GM12874 (cell line): ENCODE results near the gene FAM98C.

Experiments
- CTCF ChIP-seq: IDR thresholded peaks from 2 replicates; pipeline ENCODE4 v1.5.1; 2011; ENCODE audit warnings: low read depth, mild to moderate bottlenecking, control low read depth, low read length, moderate library complexity; ENCODE audit not compliant: insufficient read depth

FAM98C gene

GRCh38 chr19:38437917-38438316, 35.0 kb downstream of the FAM98C start:
- no peak for TF ChIP-seq CTCF

DNA sequence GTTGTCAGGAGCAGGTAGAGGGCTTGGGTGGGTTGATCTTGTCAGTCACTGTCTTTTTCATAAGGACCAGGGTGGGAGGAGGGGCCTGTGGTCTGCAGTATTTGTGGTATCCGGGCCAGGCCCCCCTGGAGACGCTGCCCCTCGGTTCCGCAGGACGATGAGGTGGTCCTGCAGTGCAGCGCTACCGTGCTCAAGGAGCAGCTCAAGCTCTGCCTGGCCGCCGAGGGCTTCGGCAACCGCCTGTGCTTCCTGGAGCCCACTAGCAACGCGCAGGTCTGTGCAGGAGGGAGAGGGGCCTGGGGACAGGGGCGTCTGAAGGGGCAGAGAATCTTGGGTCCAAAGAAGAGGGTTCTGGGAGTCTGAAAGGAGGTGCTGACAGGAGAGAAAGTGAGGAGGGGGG, 37.7 kb downstream of the FAM98C start:
- no peak for TF ChIP-seq CTCF

DNA sequence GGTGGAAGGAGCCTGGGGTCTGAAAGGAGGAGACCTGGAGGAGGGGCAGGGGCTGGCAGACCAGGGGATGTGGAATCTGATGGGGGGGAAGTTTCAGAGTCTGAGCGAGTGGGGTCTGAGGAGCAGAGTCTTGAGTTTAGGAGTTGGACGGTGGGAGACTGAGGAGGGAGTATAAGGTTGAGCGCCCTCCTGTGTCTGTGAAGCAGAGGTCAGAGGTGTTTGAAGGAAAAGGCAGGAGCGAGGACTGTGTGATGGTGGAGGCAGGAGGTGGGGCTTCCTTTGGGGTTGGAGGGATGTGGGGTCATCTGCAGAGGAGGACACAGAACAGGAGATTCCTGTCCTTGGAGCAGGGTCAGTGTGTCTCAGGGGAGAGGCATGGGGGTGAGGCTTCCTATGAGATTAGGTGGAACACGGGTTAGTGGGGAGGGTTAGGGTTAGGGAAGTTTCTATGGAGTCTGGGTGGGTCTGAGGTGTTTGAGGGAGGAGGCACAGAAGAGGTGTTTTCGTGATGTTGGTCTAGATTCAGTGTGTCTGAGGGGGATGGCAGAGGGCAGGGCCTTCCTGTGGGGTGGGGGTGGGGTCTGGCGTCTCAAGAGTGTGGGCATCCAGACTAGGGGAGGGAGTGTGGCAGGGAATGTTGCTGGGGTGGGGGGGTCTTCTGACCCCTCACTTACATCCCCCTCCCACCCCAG, 38.9 kb downstream of the FAM98C start:
- TF ChIP-seq CTCF: no peak

GRCh38 chr19:38442736-38443135, 39.8 kb downstream of the FAM98C start:
- no peak for TF ChIP-seq CTCF

GRCh38 chr19:38443458-38443999, 40.6 kb downstream of the FAM98C start:
- no peak for TF ChIP-seq CTCF

GRCh38 chr19:38444026-38444425, 41.1 kb downstream of the FAM98C start:
- no peak for TF ChIP-seq CTCF

DNA sequence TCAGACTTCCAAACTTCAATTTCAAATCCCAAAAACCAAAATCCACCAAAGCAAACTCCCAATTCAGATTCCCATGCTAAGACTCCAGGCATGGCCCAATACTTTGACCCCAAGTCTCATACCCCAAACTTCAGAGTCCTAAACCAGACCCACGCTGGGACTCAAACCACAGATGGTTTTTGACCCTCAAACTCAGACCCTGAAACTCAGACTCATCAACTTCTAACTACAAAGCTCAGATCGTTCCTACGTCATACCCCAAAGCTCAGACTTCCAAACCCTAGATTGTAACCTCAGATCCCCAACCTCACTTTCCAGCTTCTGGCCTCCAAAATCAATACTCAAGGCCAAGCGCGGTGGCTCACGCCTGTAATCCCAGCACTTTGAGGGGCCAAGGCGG, 42.5 kb downstream of the FAM98C start:
- no peak for TF ChIP-seq CTCF

DNA sequence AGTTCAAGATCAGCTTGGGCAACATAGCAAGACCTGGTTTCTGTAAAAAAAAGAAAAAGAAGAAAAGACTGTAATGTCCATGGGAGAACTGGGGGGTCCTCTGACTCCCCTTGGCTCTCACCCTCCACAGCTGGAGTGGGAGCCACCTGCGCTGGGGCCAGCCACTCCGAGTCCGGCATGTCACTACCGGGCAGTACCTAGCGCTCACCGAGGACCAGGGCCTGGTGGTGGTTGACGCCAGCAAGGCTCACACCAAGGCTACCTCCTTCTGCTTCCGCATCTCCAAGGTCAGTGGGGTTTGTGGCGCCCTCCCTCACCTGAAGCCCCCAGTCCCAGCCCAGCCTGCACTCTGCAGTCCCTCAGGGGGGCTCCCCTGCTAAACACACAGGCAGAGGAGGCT, 45.3 kb downstream of the FAM98C start:
- no peak for TF ChIP-seq CTCF
